ENCODE measurements around the gene UBD. TPM values are rescaled to one million over a fixed set of nuclear protein-coding genes. Genes with fewer than 3 reads are reported as not detected.

Gene UBD
- total and polyA plus RNA-seq, 2 of the 13 experiments (the other 11 are each of a cell fraction or from before 2014, with no cell fraction given), result 13.9 to 172 TPM

GRCh38 chr6:29507319-29507718 is 52.2 kb downstream of the UBD start:
- DNase-seq (ENCODE audit: low spot score) (no peak), ATAC-seq (no peak), FAIRE-seq (no peak)
- ChIA-PET CTCF (ENCODE audit: low intra/inter-chr PET ratio, low total read pairs) (no interaction called here), POLR2A (no interaction called here)
- intact Hi-C loops (cut with micrococcal nuclease; ENCODE audit: unreplicated experiment), result no loop called here
- H2AFZ ChIP-seq (ENCODE audit: low read length), result no peak overlapping the region
- peaks cover 0 to 17% of the 10 kb centered on the region in 2 experiments; a peak in 2 of 5 replicates for H3K27me3 ChIP-seq (ENCODE audit: control insufficient read depth in 1 of 2, insufficient read depth in 2 of 2, low read length in 2 of 2)
- WGBS (ENCODE audit: low lambda C conversion rate), result 26% methylated on average over 5 of the region's 5 CpGs
- in situ Hi-C loops (cut with HindIII; ENCODE audit: extremely low pct_ligation_motif_present, low pct_unique_long_range_greater_than_20kb), result no loop called here
- no peak overlapping the region for H3K4me2 ChIP-seq (ENCODE audit: low read depth, low read length)
- H3K9me3 ChIP-seq (ENCODE audit: low read length), result no peaks in the 10 kb centered on the region
- H3K79me2 ChIP-seq (ENCODE audit: insufficient read depth, low read length), result no peaks in the 10 kb centered on the region
- TF ChIP-seq SMAD1 (CRISPR knock-in tag; IDR thresholded peaks at IDR 0.05; ENCODE audit: borderline replicate concordance, low read depth) (no peak), SMAD9 (CRISPR knock-in tag; IDR thresholded peaks at IDR 0.05) (no peak), ZNF614 (CRISPR knock-in tag; IDR thresholded peaks at IDR 0.05; ENCODE audit: borderline replicate concordance) (no peak), HBP1 (CRISPR knock-in tag; IDR thresholded peaks at IDR 0.05; ENCODE audit: low read depth) (no peak), ZNF564 (CRISPR knock-in tag; IDR thresholded peaks at IDR 0.05) (no peak), FOSL2 (CRISPR knock-in tag; IDR thresholded peaks at IDR 0.05) (no peak), ZBTB25 (CRISPR knock-in tag; IDR thresholded peaks at IDR 0.05) (no peak), FOXA1 (IDR thresholded peaks at IDR 0.05) (no peak), FOXA1 (CRISPR knock-in tag; IDR thresholded peaks at IDR 0.05) (no peak), EHMT2 (IDR thresholded peaks at IDR 0.05; ENCODE audit: borderline replicate concordance, low read depth, low read length) (no peak), ZNF605 (CRISPR knock-in tag; IDR thresholded peaks at IDR 0.05) (no peak), HMG20A (CRISPR knock-in tag; IDR thresholded peaks at IDR 0.05; ENCODE audit: borderline replicate concordance) (no peak)
- TF ChIP-seq, protein P1, sequence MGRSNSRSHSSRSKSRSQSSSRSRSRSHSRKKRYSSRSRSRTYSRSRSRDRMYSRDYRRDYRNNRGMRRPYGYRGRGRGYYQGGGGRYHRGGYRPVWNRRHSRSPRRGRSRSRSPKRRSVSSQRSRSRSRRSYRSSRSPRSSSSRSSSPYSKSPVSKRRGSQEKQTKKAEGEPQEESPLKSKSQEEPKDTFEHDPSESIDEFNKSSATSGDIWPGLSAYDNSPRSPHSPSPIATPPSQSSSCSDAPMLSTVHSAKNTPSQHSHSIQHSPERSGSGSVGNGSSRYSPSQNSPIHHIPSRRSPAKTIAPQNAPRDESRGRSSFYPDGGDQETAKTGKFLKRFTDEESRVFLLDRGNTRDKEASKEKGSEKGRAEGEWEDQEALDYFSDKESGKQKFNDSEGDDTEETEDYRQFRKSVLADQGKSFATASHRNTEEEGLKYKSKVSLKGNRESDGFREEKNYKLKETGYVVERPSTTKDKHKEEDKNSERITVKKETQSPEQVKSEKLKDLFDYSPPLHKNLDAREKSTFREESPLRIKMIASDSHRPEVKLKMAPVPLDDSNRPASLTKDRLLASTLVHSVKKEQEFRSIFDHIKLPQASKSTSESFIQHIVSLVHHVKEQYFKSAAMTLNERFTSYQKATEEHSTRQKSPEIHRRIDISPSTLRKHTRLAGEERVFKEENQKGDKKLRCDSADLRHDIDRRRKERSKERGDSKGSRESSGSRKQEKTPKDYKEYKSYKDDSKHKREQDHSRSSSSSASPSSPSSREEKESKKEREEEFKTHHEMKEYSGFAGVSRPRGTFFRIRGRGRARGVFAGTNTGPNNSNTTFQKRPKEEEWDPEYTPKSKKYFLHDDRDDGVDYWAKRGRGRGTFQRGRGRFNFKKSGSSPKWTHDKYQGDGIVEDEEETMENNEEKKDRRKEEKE (IDR thresholded peaks at IDR 0.05), result no peak
- no TSS peak for BruUV-seq (replicated peaks)
- no peak overlapping the region for H3K9ac ChIP-seq (ENCODE audit: insufficient read depth, low read depth, low read length)
- H3K4me1 ChIP-seq (ENCODE audit: insufficient read depth, low read length), result 0 out of 2 replicates have a peak, but pooled peaks cover 4% of the 10 kb centered on the region
- H4K20me1 ChIP-seq (ENCODE audit: insufficient read depth, low read length), result no peaks in the 10 kb centered on the region
- H3K4me3 ChIP-seq (replicated peaks in 1 of 3; ENCODE audit: insufficient read depth in 1 of 3, low read depth in 2 of 3, low read length in 3 of 3), result no peak overlapping the region
- H3K36me3 ChIP-seq (replicated peaks in 1 of 2; ENCODE audit: control insufficient read depth in 1 of 2, insufficient read depth in 2 of 2, low read length in 2 of 2), result no peaks in the 10 kb centered on the region
- no peak overlapping the region for H3K27ac ChIP-seq (ENCODE audit: extremely low read length, insufficient read depth, low read length)

Measured in HepG2 (cell line).